Activated CD4-positive, alpha-beta T cell treated with anti-CD3 and anti-CD28 coated beads, Interleukin-10, Interleukin-2, amounts not matched to agents 100 ng/mL and 50 ng/mL, durations not matched to agents 16 hours and 8 hours (primary cell): ENCODE data around the gene LIN54.

ENCODE experiments used
- DNase-seq: peaks from one replicate; pipeline ENCODE4 v3.0.0-alpha.2; 2020

Gene LIN54

DNA sequence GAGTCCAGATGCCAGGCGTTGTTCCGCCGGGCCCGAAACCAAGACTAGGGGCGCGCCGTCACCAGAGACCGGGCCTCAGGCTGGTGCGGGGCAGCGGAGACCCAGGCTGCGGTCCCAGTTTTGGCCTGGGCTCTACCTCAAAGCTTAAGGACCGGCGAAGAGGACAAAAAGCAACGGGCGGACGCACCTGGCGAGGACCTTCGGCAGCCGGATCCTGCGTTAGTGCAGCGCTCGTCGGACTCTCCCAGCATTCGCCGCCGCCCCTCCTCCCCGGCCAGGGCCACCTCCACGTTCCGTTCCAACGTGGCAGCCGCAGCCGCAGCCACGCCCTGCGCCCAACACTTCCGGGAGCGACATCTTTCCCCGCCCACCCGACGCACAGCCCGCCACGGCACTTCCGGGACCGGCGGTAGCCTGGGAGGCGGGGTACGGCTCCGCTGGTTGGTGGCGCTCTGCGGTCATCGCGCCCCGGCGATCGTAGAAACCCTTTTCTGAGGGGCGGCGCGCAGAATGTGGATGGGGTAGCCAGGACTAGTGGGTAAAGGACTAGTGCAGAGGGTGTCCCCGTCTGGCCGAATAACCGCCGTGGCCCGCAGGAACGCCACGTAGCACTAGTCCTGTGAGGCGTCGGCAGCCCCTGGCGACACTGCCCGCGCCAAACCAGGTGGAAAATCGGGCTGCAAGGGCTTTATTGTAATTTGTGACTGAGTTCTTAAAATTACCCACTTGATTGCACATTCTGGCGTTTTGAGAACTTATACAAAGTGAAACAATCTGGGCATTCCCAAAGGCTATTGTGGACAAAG is 119.5 kb downstream of the LIN54 start, which contains the start of gene SEC31A:
TSS of gene SEC31A (minus strand) at position 253 of the 806 bp plus-strand sequence. CDS start 9,217 bp downstream, outside the sequence.
- peak; percentile 98 for DNase-seq

DNA sequence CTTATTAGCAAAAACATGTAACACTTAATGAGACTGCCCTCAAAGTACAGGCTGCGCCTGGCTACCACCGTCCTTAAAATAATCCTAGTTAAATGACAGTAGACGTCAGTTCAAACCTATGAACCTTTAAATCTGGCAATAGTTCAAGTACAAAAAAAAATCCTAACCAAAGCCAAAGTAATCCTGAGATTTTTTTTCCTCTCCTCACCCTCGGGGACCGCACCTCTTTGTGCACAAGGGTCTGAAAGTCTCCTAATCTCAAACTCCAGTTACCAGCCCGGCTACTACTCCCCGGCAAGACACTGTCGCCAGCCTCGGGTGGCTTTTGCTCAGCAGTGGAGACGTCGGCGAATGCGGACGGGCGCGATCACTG is 120.1 kb downstream of the LIN54 start:
- no peak for DNase-seq

DNA sequence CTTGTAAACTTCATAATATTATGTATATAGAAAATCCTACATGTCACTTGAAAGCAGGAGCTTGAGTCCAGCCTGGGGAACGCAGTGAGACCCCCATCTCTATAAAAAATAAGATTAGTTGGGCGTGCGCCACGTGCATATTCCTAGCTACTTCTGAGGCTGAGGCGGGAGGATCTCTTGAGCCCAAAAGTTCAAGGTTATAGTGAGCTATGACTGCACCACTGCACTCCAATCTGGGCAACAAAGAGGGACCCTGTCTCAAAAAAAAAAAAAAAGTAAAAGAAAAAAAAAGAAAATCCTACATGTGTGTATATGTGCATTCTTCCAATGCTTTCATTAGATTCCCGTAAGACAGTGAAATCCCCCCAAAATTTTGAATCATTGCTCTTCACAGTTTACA is 121.3 kb downstream of the LIN54 start:
- no peak for DNase-seq

DNA sequence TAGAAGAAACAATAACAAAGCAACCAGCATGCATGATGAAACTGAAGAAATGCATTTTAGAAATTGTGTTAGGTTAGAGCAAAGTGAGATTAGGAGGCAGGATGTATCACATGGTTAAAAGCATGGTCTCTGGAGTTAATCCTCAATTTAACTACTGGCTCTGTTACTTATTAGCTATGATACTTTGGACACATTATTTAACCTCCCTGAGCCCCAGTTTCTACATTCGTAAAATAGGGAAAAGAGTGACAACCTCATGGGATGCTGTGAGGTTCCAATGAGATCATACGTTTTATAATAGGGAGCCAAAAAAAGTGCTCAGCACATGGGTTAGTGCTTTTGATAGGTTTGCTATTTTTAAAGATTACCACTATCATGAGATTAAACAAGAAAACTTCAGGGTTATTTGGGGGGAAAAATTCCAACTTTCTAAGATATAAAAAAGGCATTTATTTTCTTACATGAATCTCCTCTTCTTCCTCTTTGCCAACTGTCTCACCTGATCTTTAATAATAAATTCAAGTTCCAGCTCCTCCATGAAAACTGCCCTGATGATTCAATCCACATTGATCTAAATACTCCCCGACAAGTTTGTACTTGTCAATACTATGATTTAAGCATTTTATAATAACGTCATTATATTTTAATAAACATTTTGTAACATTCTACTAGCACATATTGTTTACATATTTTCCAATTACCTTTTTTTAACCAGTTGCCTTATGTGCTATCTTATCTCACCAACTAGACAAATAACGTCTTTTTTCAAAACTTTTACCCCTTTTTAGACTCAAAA is 124.3 kb downstream of the LIN54 start:
- DNase-seq, result no peak

DNA sequence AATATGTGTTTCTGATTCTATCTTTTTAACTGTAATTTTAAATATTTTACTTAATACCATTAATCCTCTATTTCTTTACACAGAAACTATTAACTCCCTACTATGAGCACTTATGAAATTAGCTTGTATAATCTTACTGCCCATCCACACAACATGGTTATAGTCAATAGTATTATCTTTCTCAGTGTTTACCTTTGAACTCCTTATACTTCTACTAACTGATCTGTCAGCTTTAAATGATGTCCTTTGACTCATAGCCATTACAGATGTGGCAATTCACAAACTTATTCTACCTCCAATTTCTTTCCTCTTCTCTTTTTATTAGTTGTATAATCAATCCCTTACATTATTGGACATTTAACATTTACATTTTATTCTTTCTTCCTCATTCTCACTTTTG is 125.2 kb downstream of the LIN54 start:
- DNase-seq, result no peak
